ENCODE data around the gene GRIP2. TPM values are rescaled to one million over a fixed set of nuclear protein-coding genes. Genes with fewer than 3 reads are reported as not detected.

Gene GRIP2
- total RNA-seq, 1 donor from 2014 or later = 3.3 TPM

DNA sequence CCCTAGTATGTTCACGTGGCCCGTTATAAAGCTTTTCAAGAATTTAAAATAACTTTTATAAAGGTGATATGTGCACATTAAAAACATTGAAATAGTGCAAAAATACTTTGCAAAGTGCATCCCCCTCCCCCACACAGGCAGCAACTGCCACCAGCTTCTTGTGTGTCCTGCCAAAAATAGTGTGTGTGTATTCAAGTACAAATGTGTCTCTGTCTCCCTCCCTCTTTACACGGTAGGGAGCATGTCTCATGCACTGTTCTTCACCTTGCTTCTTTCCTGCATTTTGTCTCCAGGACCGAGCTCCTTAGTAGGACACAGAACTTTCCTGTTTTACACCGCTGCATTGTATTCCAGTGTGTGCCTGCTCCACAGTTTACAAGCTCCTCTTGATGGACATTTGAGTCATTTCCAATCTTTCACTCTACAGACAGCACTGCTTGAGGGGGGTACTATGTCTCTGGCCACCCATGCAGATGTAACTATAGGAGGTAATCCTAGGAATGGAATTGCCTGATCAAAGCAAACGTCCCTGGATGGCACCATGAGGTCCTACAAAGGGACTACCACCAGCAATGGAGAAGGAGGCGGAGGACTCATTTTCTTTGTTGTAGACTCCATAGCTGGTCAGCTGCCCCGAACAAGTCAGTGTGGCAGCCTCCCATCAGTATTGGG lies 85.4 kb downstream of the GRIP2 start:
- H3K9me3 Mint-ChIP-seq (ENCODE audit: unreplicated experiment) = no peaks in the 10 kb centered on the region
- no peak overlapping the region for H3K27ac ChIP-seq (ENCODE audit: low read depth, low read length)
- H3K27ac Mint-ChIP-seq (ENCODE audit: unreplicated experiment) = no peak overlapping the region
- TF ChIP-seq EZH2 (IDR thresholded peaks at IDR 0.05; ENCODE audit: insufficient read depth, low read length) (no peak), CTCF (IDR thresholded peaks at IDR 0.05; ENCODE audit: insufficient read depth, low read depth, low read length) (no peak)
- H3K36me3 ChIP-seq (ENCODE audit: insufficient read depth, low read length) = no peaks in the 10 kb centered on the region
- FAIRE-seq = no peak
- DNase-seq (ENCODE audit: low read depth) = no peak
- H3K4me3 ChIP-seq (ENCODE audit: insufficient read depth, low read depth, low read length) = no peak overlapping the region
- H3K27me3 ChIP-seq (ENCODE audit: insufficient read depth, low read length) = no peaks in the 10 kb centered on the region
- peaks cover 5% of the 10 kb centered on the region for H4K20me1 ChIP-seq (ENCODE audit: insufficient read depth, low read length)
- peaks cover 6% of the 10 kb centered on the region for H3K36me3 Mint-ChIP-seq (ENCODE audit: low read depth, unreplicated experiment)
- H3K9ac ChIP-seq (ENCODE audit: low read length) = no peak overlapping the region
- no peaks in the 10 kb centered on the region for H3K79me2 ChIP-seq (ENCODE audit: insufficient read depth, low read length)
- no peak overlapping the region for H3K4me3 Mint-ChIP-seq (ENCODE audit: unreplicated experiment)
- peaks cover 48% of the 10 kb centered on the region for H3K4me1 ChIP-seq (ENCODE audit: insufficient read depth, low read length)
- no peak overlapping the region for H2AFZ ChIP-seq (ENCODE audit: low read depth, low read length)
- peaks cover 43% of the 10 kb centered on the region for H3K4me1 Mint-ChIP-seq (ENCODE audit: low read depth, unreplicated experiment)
- no peaks in the 10 kb centered on the region for H3K27me3 Mint-ChIP-seq (ENCODE audit: low read depth, unreplicated experiment)
- no peak overlapping the region for H3K4me2 ChIP-seq (ENCODE audit: low read length)
- H3K9me3 ChIP-seq (ENCODE audit: insufficient read depth, low read depth, low read length) = no peaks in the 10 kb centered on the region

DNA sequence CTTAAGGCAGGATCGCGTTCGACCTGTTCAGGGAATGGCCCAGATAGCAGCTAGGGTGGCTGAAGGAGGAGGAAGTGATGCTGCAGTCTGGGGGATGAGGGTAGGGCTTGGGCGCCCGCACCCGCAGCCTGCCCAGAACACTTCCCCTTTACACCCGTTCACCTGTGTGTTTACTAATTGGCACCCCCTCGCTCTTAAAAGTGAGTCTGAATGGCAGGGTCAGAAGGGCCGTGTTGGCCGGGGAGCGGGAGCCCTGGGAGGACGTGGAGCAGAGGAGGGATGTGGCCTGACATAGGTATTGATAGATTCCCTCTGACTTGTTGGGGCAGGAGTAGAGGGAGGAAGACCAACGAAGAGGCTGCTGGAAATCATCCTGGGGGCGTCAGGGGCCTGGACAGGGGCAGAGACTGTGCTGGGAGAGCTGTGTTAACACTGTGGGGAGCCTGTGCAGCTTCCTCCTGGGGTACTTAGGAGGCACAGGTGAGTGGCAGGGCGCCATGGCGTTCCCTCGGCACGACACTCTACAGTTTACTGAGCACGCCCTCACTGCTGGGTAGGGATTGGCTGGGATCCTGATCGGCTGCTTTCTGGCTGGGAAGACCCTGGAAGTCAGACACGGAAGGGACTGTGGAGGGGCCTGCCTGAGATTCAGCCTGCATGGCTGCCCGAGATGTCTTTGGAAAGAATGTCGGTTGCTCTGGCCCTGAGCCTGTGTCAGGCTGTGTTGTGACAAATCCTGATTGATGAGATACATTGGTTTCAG lies 86.1 kb downstream of the GRIP2 start:
- H3K9me3 Mint-ChIP-seq (ENCODE audit: unreplicated experiment) = no peaks in the 10 kb centered on the region
- Histone ChIP-seq H3K9ac (ENCODE audit: low read length) (peak overlapping the region; percentile 13), H4K20me1 (ENCODE audit: insufficient read depth, low read length) (peaks cover 5% of the 10 kb centered on the region), H3K4me2 (ENCODE audit: low read length) (peak overlapping the region; percentile 82), H3K9me3 (ENCODE audit: insufficient read depth, low read depth, low read length) (no peaks in the 10 kb centered on the region), H3K79me2 (ENCODE audit: insufficient read depth, low read length) (no peaks in the 10 kb centered on the region), H3K27ac (ENCODE audit: low read depth, low read length) (peak overlapping the region; percentile 97), H3K4me3 (ENCODE audit: insufficient read depth, low read depth, low read length) (no peak overlapping the region), H3K27me3 (ENCODE audit: insufficient read depth, low read length) (no peaks in the 10 kb centered on the region), H3K4me1 (ENCODE audit: insufficient read depth, low read length) (peaks cover 44% of the 10 kb centered on the region), H2AFZ (ENCODE audit: low read depth, low read length) (no peak overlapping the region), H3K36me3 (ENCODE audit: insufficient read depth, low read length) (no peaks in the 10 kb centered on the region)
- TF ChIP-seq CTCF (IDR thresholded peaks at IDR 0.05; ENCODE audit: insufficient read depth, low read depth, low read length) (no peak), EZH2 (IDR thresholded peaks at IDR 0.05; ENCODE audit: insufficient read depth, low read length) (no peak)
- H3K4me1 Mint-ChIP-seq (ENCODE audit: low read depth, unreplicated experiment) = peaks cover 41% of the 10 kb centered on the region
- no peaks in the 10 kb centered on the region for H3K27me3 Mint-ChIP-seq (ENCODE audit: low read depth, unreplicated experiment)
- H3K4me3 Mint-ChIP-seq (ENCODE audit: unreplicated experiment) = no peak overlapping the region
- H3K36me3 Mint-ChIP-seq (ENCODE audit: low read depth, unreplicated experiment) = peaks cover 6% of the 10 kb centered on the region
- H3K27ac Mint-ChIP-seq (ENCODE audit: unreplicated experiment) = peak overlapping the region; percentile 69
- FAIRE-seq = no peak
- no peak for DNase-seq (ENCODE audit: low read depth)

Data from astrocyte (in vitro differentiated cells and primary cell).